Measurements from ENCODE around the gene ZFPM1.

Gene ZFPM1

GRCh38 chr16:88527937-88528743 lies 75.1 kb downstream of the ZFPM1 start:
- no peak for DNase-seq (ENCODE audit: low spot score)

- no peak for DNase-seq (ENCODE audit: low spot score)
Observed at GRCh38 chr16:88528902-88529318, 75.8 kb downstream of the ZFPM1 start.

GRCh38 chr16:88529596-88529995 lies 76.5 kb downstream of the ZFPM1 start:
- no peak for DNase-seq (ENCODE audit: low spot score)

GRCh38 chr16:88530051-88530857 lies 77.2 kb downstream of the ZFPM1 start:
- DNase-seq (ENCODE audit: low spot score), result no peak

- DNase-seq (ENCODE audit: low spot score), result no peak
Observed at GRCh38 chr16:88530858-88531203, 77.8 kb downstream of the ZFPM1 start.

GRCh38 chr16:88531346-88531745 lies 78.3 kb downstream of the ZFPM1 start:
- no peak for DNase-seq (ENCODE audit: low spot score)

- DNase-seq (ENCODE audit: low spot score), result no peak
Observed at GRCh38 chr16:88531931-88532433, 78.9 kb downstream of the ZFPM1 start.

GRCh38 chr16:88532434-88533241 lies 79.6 kb downstream of the ZFPM1 start:
- DNase-seq (ENCODE audit: low spot score), result no peak

GRCh38 chr16:88533381-88533917 lies 80.4 kb downstream of the ZFPM1 start:
- no peak for DNase-seq (ENCODE audit: low spot score)

GRCh38 chr16:88533932-88534637 lies 81.0 kb downstream of the ZFPM1 start:
- DNase-seq (ENCODE audit: low spot score), result no peak

GRCh38 chr16:88534638-88535190 lies 81.6 kb downstream of the ZFPM1 start:
- no peak for DNase-seq (ENCODE audit: low spot score)

- no peak for DNase-seq (ENCODE audit: low spot score)
Observed at GRCh38 chr16:88535191-88535856, 82.2 kb downstream of the ZFPM1 start.

GRCh38 chr16:88535857-88536222 lies 82.8 kb downstream of the ZFPM1 start:
- no peak for DNase-seq (ENCODE audit: low spot score)

- no peak for DNase-seq (ENCODE audit: low spot score)
Observed at GRCh38 chr16:88536510-88536909, 83.4 kb downstream of the ZFPM1 start.

GRCh38 chr16:88536971-88537751 lies 84.1 kb downstream of the ZFPM1 start:
- no peak for DNase-seq (ENCODE audit: low spot score)

- DNase-seq (ENCODE audit: low spot score), result no peak
Observed at GRCh38 chr16:88537859-88538258, 84.8 kb downstream of the ZFPM1 start.

- DNase-seq (ENCODE audit: low spot score), result no peak
Observed at GRCh38 chr16:88538366-88539060, 85.4 kb downstream of the ZFPM1 start.

- no peak for DNase-seq (ENCODE audit: low spot score)
Observed at GRCh38 chr16:88539261-88539651, 86.2 kb downstream of the ZFPM1 start.
